GM12878 (cell line): ENCODE results near the gene ACSM5. TPM values are rescaled to one million over a fixed set of nuclear protein-coding genes. Genes with fewer than 3 reads are reported as not detected.

Experiments
- ATAC-seq: fragments of 200-7000 bp; cut with Tn5 transposase; 3 replicates; pipeline ENCODE4 v1.9.1; 2020; ENCODE audit warnings: mild to moderate bottlenecking, moderate library complexity
- BruUV-seq: library from RNA; stranded (reverse); fragments of 400-500 nt; replicated peaks from 2 replicates; lab custom pipeline; 2021; lab: Mats Ljungman, UMichigan
- CTCF ChIA-PET: fragments of 300-600 bp; sonication (Branson Sonifier 250); formaldehyde crosslinking; extraction: SDS; loops from one replicate; lab custom pipeline; 2021; ENCODE audit warnings: inconsistent platforms; lab: Yijun Ruan, JAX
- POLR2A ChIA-PET: fragments of 350-600 bp; formaldehyde crosslinking; extraction: SDS; loops from one replicate; lab custom pipeline; 2021; ENCODE audit warnings: inconsistent platforms; lab: Charles Lee
- RAD21 ChIA-PET: fragments of 300-600 bp; sonication (Branson Sonifier 250); formaldehyde crosslinking; loops from one replicate; lab custom pipeline; 2023; ENCODE audit warnings: antibody characterized with exemption; ENCODE audit not compliant: unreplicated experiment; lab: Charles Lee
- SMC1A ChIA-PET: fragments of 300-600 bp; sonication (Branson Sonifier 250); formaldehyde crosslinking; loops from one replicate; lab custom pipeline; 2023; ENCODE audit not compliant: unreplicated experiment, uncharacterized antibody; lab: Charles Lee
- DNase-seq: peaks from one replicate; pipeline ENCODE4 v3.0.0-alpha.2; 2011; ENCODE audit warnings: low read depth, low spot score
- FAIRE-seq: peaks from 3 replicates; lab custom pipeline; 2011; peaks lifted over from hg19 to GRCh38; lab: Jason Lieb, UNC
- H2AFZ ChIP-seq: 2 replicates; pipeline ENCODE4 v1.6.0; 2011; ENCODE audit warnings: low read depth, low read length, control low read depth; ENCODE audit not compliant: control insufficient read depth
- H3K27ac ChIP-seq: 2 replicates; pipeline ENCODE4 v1.5.1; 2011; ENCODE audit warnings: control low read depth; ENCODE audit not compliant: control insufficient read depth, insufficient read depth
- H3K27me3 ChIP-seq, 2 experiments: replicated peaks in 1 of 2; 2 replicates each; pipeline versions ENCODE4 v1.6.0 to v1.6.1; 2011; ENCODE audit warnings: low read length in 1 of 2; ENCODE audit not compliant: control insufficient read depth in 2 of 2, insufficient read depth in 2 of 2
- H3K36me3 ChIP-seq, 2 experiments: 2 replicates each; pipeline ENCODE4 v1.5.1; 2011; ENCODE audit warnings: low read length in 1 of 2; ENCODE audit not compliant: control insufficient read depth in 2 of 2, insufficient read depth in 2 of 2
- H3K4me1 ChIP-seq: 2 replicates; pipeline ENCODE4 v1.6.1; 2011; ENCODE audit warnings: mild to moderate bottlenecking, low read length, moderate library complexity, mixed read lengths; ENCODE audit not compliant: control insufficient read depth, insufficient read depth
- H3K4me2 ChIP-seq: 2 replicates; pipeline ENCODE4 v1.6.0; 2011; ENCODE audit warnings: control low read depth; ENCODE audit not compliant: control insufficient read depth, insufficient read depth
- H3K4me3 ChIP-seq: fragments of 200-600 bp; sonication (generic); 2 replicates; pipeline ENCODE4 v1.5.1; 2016
- H3K79me2 ChIP-seq: 2 replicates; pipeline ENCODE4 v1.6.0; 2011; ENCODE audit warnings: low read length; ENCODE audit not compliant: control insufficient read depth, insufficient read depth
- H3K9ac ChIP-seq: 2 replicates; pipeline ENCODE4 v1.8.0; 2011; ENCODE audit warnings: low read length, control low read depth, mixed read lengths; ENCODE audit not compliant: control insufficient read depth, insufficient read depth
- H3K9me3 ChIP-seq: replicated peaks from 3 replicates; pipeline ENCODE4 v1.5.1; 2011; ENCODE audit warnings: mild to moderate bottlenecking, low read length; ENCODE audit not compliant: control insufficient read depth, insufficient read depth
- H4K20me1 ChIP-seq: 2 replicates; pipeline ENCODE4 v1.6.0; 2011; ENCODE audit not compliant: control insufficient read depth, insufficient read depth
- CBX5 ChIP-seq: sonication (generic); IDR thresholded peaks from 2 replicates; pipeline ENCODE4 v1.6.1; 2016; ENCODE audit warnings: low read depth, moderate library complexity, mild to moderate bottlenecking, inconsistent platforms
- CHD4 ChIP-seq: fragments of 200-600 bp; sonication (generic); IDR thresholded peaks from 2 replicates; pipeline ENCODE4 v1.6.1; 2016; ENCODE audit warnings: mild to moderate bottlenecking
- E2F8 ChIP-seq: fragments of 450-650 bp; IDR thresholded peaks from 2 replicates; pipeline ENCODE4 v1.6.1; 2018; ENCODE audit warnings: mild to moderate bottlenecking, low read depth, moderate library complexity; ENCODE audit not compliant: partially characterized antibody
- IRF4 ChIP-seq: IDR thresholded peaks from 2 replicates; pipeline ENCODE4 v1.6.1; 2011; ENCODE audit warnings: low read depth, low read length
- KDM1A ChIP-seq: fragments of 200-600 bp; sonication (generic); IDR thresholded peaks from 2 replicates; pipeline ENCODE4 v1.6.1; 2016; ENCODE audit warnings: borderline replicate concordance
- RCOR1 ChIP-seq: conservative IDR thresholded peaks from 2 replicates; pipeline ENCODE4 v1.6.1; 2012; ENCODE audit warnings: low read depth, low read length, improper control_type of control experiment
- SMAD1 ChIP-seq: fragments of 450-650 bp; IDR thresholded peaks from 2 replicates; pipeline ENCODE4 v1.6.1; 2018; ENCODE audit warnings: mild to moderate bottlenecking, low read depth; ENCODE audit not compliant: partially characterized antibody
- SPI1 ChIP-seq: IDR thresholded peaks from 2 replicates; pipeline ENCODE4 v1.6.1; 2011; ENCODE audit warnings: low read depth, mild to moderate bottlenecking, low read length, moderate library complexity, borderline replicate concordance; ENCODE audit not compliant: insufficient read depth
- ZBTB40 ChIP-seq: fragments of 450-650 bp; IDR thresholded peaks from 2 replicates; pipeline ENCODE4 v1.6.1; 2016; ENCODE audit warnings: mild to moderate bottlenecking, moderate library complexity, borderline replicate concordance
- WGBS: methylation state at CpG from one replicate; pipeline ENCODE4 v1.1.6; 2016; ENCODE audit warnings: low lambda C conversion rate; ENCODE audit not compliant: insufficient replicate concordance, insufficient coverage; ENCODE audit errors: missing lambda C conversion rate; 5-methylcytosine and 5-hydroxymethylcytosine counted together
- in situ Hi-C: fragments of 300-500 bp; cut with MboI; formaldehyde crosslinking; loops from 9 replicates; pipeline ENCODE4 v1.14.3; 2018; ENCODE audit warnings: mixed read lengths
- intact Hi-C: fragments of 100-400 bp; cut with micrococcal nuclease; formaldehyde crosslinking; loops from one replicate; pipeline ENCODE4 v1.14.2; 2022; ENCODE audit not compliant: unreplicated experiment
- polyA plus RNA-seq, 11 experiments: library from polyadenylated mRNA; depleted of rRNA in 4 of 11; unstranded in 6 of 11; stranded (reverse) in 5 of 11; fragments of >200 nt; fragmentation: Nextera tagmentation in 4 of 11; fragmentation: Illumina TruSeq in 1 of 11; extraction: Ambion mirVana in 4 of 11; extraction: Trizol in 1 of 11; gene quantifications; 1 replicate in 1 of 11; 2 replicates in 10 of 11; pipeline versions ENCODE4 v1.2.1 to v1.2.3, GENCODE V29; 2011 to 2016; ENCODE audit warnings: inconsistent platforms in 2 of 11, missing spikeins in 2 of 11, low read depth in 1 of 11
- total RNA-seq, 4 experiments: library from RNA; depleted of rRNA in 3 of 4; stranded (reverse); fragments of >200 nt in 3 of 4; fragmentation: Illumina TruSeq in 1 of 4; extraction: Trizol in 1 of 4; gene quantifications; 2 replicates each; pipeline versions ENCODE4 v1.2.1 to v1.2.3, GENCODE V29; 2013 to 2021

ACSM5 gene
- total and polyA plus RNA-seq, 10 of the 15 experiments (the other 5 are each of a cell fraction or from before 2014, with no cell fraction given): 0.07 to 0.54 (median 0.26) TPM; not detected in 3

GRCh38 chr16:20485408-20485807, 76.1 kb downstream of the ACSM5 start:
- Histone ChIP-seq H3K79me2 (no peaks in the 10 kb centered on the region), H3K9me3 (no peaks in the 10 kb centered on the region), H3K4me3 (no peak overlapping the region), H3K27ac (no peak overlapping the region), H3K36me3 (no peaks in the 10 kb centered on the region), H3K4me1 (no peaks in the 10 kb centered on the region), H3K27me3 (no peaks in the 10 kb centered on the region), H4K20me1 (no peaks in the 10 kb centered on the region), H3K4me2 (no peak overlapping the region), H3K9ac (no peak overlapping the region), H2AFZ (no peak overlapping the region)
- POLR2A ChIA-PET: no interaction called here
- ATAC-seq (no peak), FAIRE-seq (no peak), DNase-seq (no peak)
- SMC1A ChIA-PET: no interaction called here
- in situ Hi-C loops: no loop called here
- BruUV-seq: no TSS peak
- CTCF ChIA-PET: no interaction called here
- intact Hi-C loops: no loop called here
- peak; percentile 45; the same call in 1 of the 2 replicates for TF ChIP-seq ZBTB40
- TF ChIP-seq SPI1: 0 out of 2 replicates have a peak, but pooled peaks have one; percentile 3
- no peak for TF ChIP-seq KDM1A
- TF ChIP-seq IRF4: no peak
- TF ChIP-seq RCOR1: no peak
- no peak for TF ChIP-seq CHD4
- TF ChIP-seq E2F8: no peak
- TF ChIP-seq CBX5: no peak
- no peak for TF ChIP-seq SMAD1
- 0% methylated on average over 1 of the region's 1 CpG for WGBS
- RAD21 ChIA-PET: no interaction called here

Other genes starting within 250 kb of the ACSM5 start
- not detected in 2 replicates for gene GP2, start 82.0 kb upstream of the ACSM5 start, total RNA-seq (2014; rRNA removed)
- gene GP2, start 82.0 kb upstream of the ACSM5 start, total RNA-seq (2014; rRNA removed; fragmentation: Illumina TruSeq; extraction: Trizol): not detected in 2 replicates
- gene GP2, start 82.0 kb upstream of the ACSM5 start, total RNA-seq (2021): 6.9 and 8.7 TPM in 2 replicates
- gene GP2, start 82.0 kb upstream of the ACSM5 start, polyA plus RNA-seq (2011; rRNA removed): not detected in 2 replicates
- not detected in 2 replicates for gene GP2, start 82.0 kb upstream of the ACSM5 start, polyA plus RNA-seq (2014; fragmentation: Illumina TruSeq; extraction: Trizol)
- not detected for gene GP2, start 82.0 kb upstream of the ACSM5 start, polyA plus RNA-seq (2014; fragmentation: Nextera tagmentation; extraction: Ambion mirVana)
- not detected in 2 replicates for gene GP2, start 82.0 kb upstream of the ACSM5 start, polyA plus RNA-seq (2014; rRNA removed)
- not detected for gene GP2, start 82.0 kb upstream of the ACSM5 start, polyA plus RNA-seq (2016; fragmentation: Nextera tagmentation; extraction: Ambion mirVana)
- gene UMOD, start 56.8 kb upstream of the ACSM5 start, total RNA-seq (2014; rRNA removed): not detected in 2 replicates
- not detected in 2 replicates for gene UMOD, start 56.8 kb upstream of the ACSM5 start, total RNA-seq (2014; rRNA removed; fragmentation: Illumina TruSeq; extraction: Trizol)
- gene UMOD, start 56.8 kb upstream of the ACSM5 start, total RNA-seq (2021): not detected in 2 replicates
- not detected in 2 replicates for gene UMOD, start 56.8 kb upstream of the ACSM5 start, polyA plus RNA-seq (2011; rRNA removed)
- not detected in 2 replicates for gene UMOD, start 56.8 kb upstream of the ACSM5 start, polyA plus RNA-seq (2014; fragmentation: Illumina TruSeq; extraction: Trizol)
- not detected for gene UMOD, start 56.8 kb upstream of the ACSM5 start, polyA plus RNA-seq (2014; fragmentation: Nextera tagmentation; extraction: Ambion mirVana)
- gene UMOD, start 56.8 kb upstream of the ACSM5 start, polyA plus RNA-seq (2014; rRNA removed): not detected in 2 replicates
- gene UMOD, start 56.8 kb upstream of the ACSM5 start, polyA plus RNA-seq (2016; fragmentation: Nextera tagmentation; extraction: Ambion mirVana): not detected
- not detected in 2 replicates for gene PDILT, start 4.8 kb upstream of the ACSM5 start, total RNA-seq (2014; rRNA removed)
- not detected in 2 replicates for gene PDILT, start 4.8 kb upstream of the ACSM5 start, total RNA-seq (2014; rRNA removed; fragmentation: Illumina TruSeq; extraction: Trizol)
- not detected in 2 replicates for gene PDILT, start 4.8 kb upstream of the ACSM5 start, total RNA-seq (2021)
- gene PDILT, start 4.8 kb upstream of the ACSM5 start, polyA plus RNA-seq (2011; rRNA removed): not detected in 2 replicates
- not detected in 2 replicates for gene PDILT, start 4.8 kb upstream of the ACSM5 start, polyA plus RNA-seq (2014; fragmentation: Illumina TruSeq; extraction: Trizol)
- gene PDILT, start 4.8 kb upstream of the ACSM5 start, polyA plus RNA-seq (2014; fragmentation: Nextera tagmentation; extraction: Ambion mirVana): not detected
- not detected in 2 replicates for gene PDILT, start 4.8 kb upstream of the ACSM5 start, polyA plus RNA-seq (2014; rRNA removed)
- gene PDILT, start 4.8 kb upstream of the ACSM5 start, polyA plus RNA-seq (2016; fragmentation: Nextera tagmentation; extraction: Ambion mirVana): not detected
- gene ACSM2A, start 42.0 kb downstream of the ACSM5 start, total RNA-seq (2014; rRNA removed): not detected in 2 replicates
- gene ACSM2A, start 42.0 kb downstream of the ACSM5 start, total RNA-seq (2014; rRNA removed; fragmentation: Illumina TruSeq; extraction: Trizol): not detected in 2 replicates
- gene ACSM2A, start 42.0 kb downstream of the ACSM5 start, total RNA-seq (2021): 0.21 TPM in 1 of 2 replicates, not detected in the other
- not detected in 2 replicates for gene ACSM2A, start 42.0 kb downstream of the ACSM5 start, polyA plus RNA-seq (2011; rRNA removed)
- not detected in 2 replicates for gene ACSM2A, start 42.0 kb downstream of the ACSM5 start, polyA plus RNA-seq (2014; fragmentation: Illumina TruSeq; extraction: Trizol)
- not detected for gene ACSM2A, start 42.0 kb downstream of the ACSM5 start, polyA plus RNA-seq (2014; fragmentation: Nextera tagmentation; extraction: Ambion mirVana)
- gene ACSM2A, start 42.0 kb downstream of the ACSM5 start, polyA plus RNA-seq (2014; rRNA removed): not detected in 2 replicates
- gene ACSM2A, start 42.0 kb downstream of the ACSM5 start, polyA plus RNA-seq (2016; fragmentation: Nextera tagmentation; extraction: Ambion mirVana): not detected
- gene ACSM2B, start 166.8 kb downstream of the ACSM5 start, total RNA-seq (2014; rRNA removed): not detected in 2 replicates
- not detected in 2 replicates for gene ACSM2B, start 166.8 kb downstream of the ACSM5 start, total RNA-seq (2014; rRNA removed; fragmentation: Illumina TruSeq; extraction: Trizol)
- 0.13 TPM in 1 of 2 replicates, not detected in the other for gene ACSM2B, start 166.8 kb downstream of the ACSM5 start, total RNA-seq (2021)
- not detected in 2 replicates for gene ACSM2B, start 166.8 kb downstream of the ACSM5 start, polyA plus RNA-seq (2011; rRNA removed)
- not detected in 2 replicates for gene ACSM2B, start 166.8 kb downstream of the ACSM5 start, polyA plus RNA-seq (2014; fragmentation: Illumina TruSeq; extraction: Trizol)
- gene ACSM2B, start 166.8 kb downstream of the ACSM5 start, polyA plus RNA-seq (2014; fragmentation: Nextera tagmentation; extraction: Ambion mirVana): not detected
- not detected in 2 replicates for gene ACSM2B, start 166.8 kb downstream of the ACSM5 start, polyA plus RNA-seq (2014; rRNA removed)
- not detected for gene ACSM2B, start 166.8 kb downstream of the ACSM5 start, polyA plus RNA-seq (2016; fragmentation: Nextera tagmentation; extraction: Ambion mirVana)